H9 (cell line): ENCODE measurements around the gene ZFP42. TPM values are rescaled to one million over a fixed set of nuclear protein-coding genes. Genes with fewer than 3 reads are reported as not detected.

Experiments used
- DNase-seq: peaks from one replicate; pipeline ENCODE4 v3.0.0-alpha.2; 2017
- H2AFZ ChIP-seq: one replicate; pipeline ENCODE4 v1.6.1; 2013; ENCODE audit warnings: mild to moderate bottlenecking, low read length, control low read depth, moderate library complexity
- H2AK5ac ChIP-seq: 2 replicates; pipeline ENCODE4 v1.6.1; 2013; ENCODE audit warnings: low read length, control low read depth, mixed read lengths; ENCODE audit not compliant: insufficient read length
- H2BK120ac ChIP-seq: one replicate; pipeline ENCODE4 v1.6.1; 2013; ENCODE audit warnings: low read depth, mild to moderate bottlenecking, low read length, control low read depth, inconsistent platforms; ENCODE audit not compliant: poor library complexity, severe bottlenecking
- H2BK12ac ChIP-seq: 2 replicates; pipeline ENCODE4 v1.6.1; 2013; ENCODE audit warnings: low read length, control low read depth, mixed read lengths, low read depth; ENCODE audit not compliant: insufficient read length
- H2BK15ac ChIP-seq: 2 replicates; pipeline ENCODE4 v1.6.1; 2013; ENCODE audit warnings: low read depth, low read length, control low read depth
- H2BK20ac ChIP-seq: one replicate; pipeline ENCODE4 v1.6.1; 2013; ENCODE audit warnings: low read depth, mild to moderate bottlenecking, low read length, control low read depth, inconsistent platforms; ENCODE audit not compliant: poor library complexity, severe bottlenecking
- H2BK5ac ChIP-seq: 2 replicates; pipeline ENCODE4 v1.6.1; 2013; ENCODE audit warnings: low read length, control low read depth, mixed read lengths; ENCODE audit not compliant: insufficient read length
- H3K14ac ChIP-seq: 2 replicates; pipeline ENCODE4 v1.6.1; 2013; ENCODE audit warnings: low read length, control low read depth; ENCODE audit not compliant: insufficient read depth
- H3K18ac ChIP-seq: 2 replicates; pipeline ENCODE4 v1.6.1; 2013; ENCODE audit warnings: low read depth, mild to moderate bottlenecking, mixed read lengths, low read length, control low read depth; ENCODE audit not compliant: insufficient read length
- H3K23ac ChIP-seq: 2 replicates; pipeline ENCODE4 v1.6.1; 2013; ENCODE audit warnings: low read length, control low read depth, mixed read lengths, low read depth; ENCODE audit not compliant: insufficient read length
- H3K23me2 ChIP-seq: 2 replicates; pipeline ENCODE4 v1.6.1; 2013; ENCODE audit warnings: low read depth, mild to moderate bottlenecking, mixed read lengths, low read length, control low read depth; ENCODE audit not compliant: insufficient read length, poor library complexity, severe bottlenecking
- H3K27ac ChIP-seq: 2 replicates; pipeline ENCODE4 v1.5.1; 2013; ENCODE audit warnings: low read length, control low read depth, mixed read lengths, low read depth; ENCODE audit not compliant: insufficient read length
- H3K27me3 ChIP-seq: 2 replicates; pipeline ENCODE4 v1.6.1; 2013; ENCODE audit warnings: low read length, control low read depth, inconsistent platforms; ENCODE audit not compliant: insufficient read depth
- H3K4ac ChIP-seq: 2 replicates; pipeline ENCODE4 v1.6.1; 2013; ENCODE audit warnings: low read depth, mild to moderate bottlenecking, control low read depth, inconsistent platforms, low read length, moderate library complexity
- H3K4me1 ChIP-seq: 2 replicates; pipeline ENCODE4 v1.6.1; 2013; ENCODE audit warnings: low read length, control low read depth, inconsistent platforms; ENCODE audit not compliant: insufficient read depth
- H3K4me2 ChIP-seq: 2 replicates; pipeline ENCODE4 v1.6.1; 2013; ENCODE audit warnings: low read length, control low read depth, mixed read lengths; ENCODE audit not compliant: insufficient read length, insufficient read depth
- H3K56ac ChIP-seq: 2 replicates; pipeline ENCODE4 v1.6.1; 2013; ENCODE audit warnings: low read depth, mild to moderate bottlenecking, mixed read lengths, low read length, control low read depth; ENCODE audit not compliant: insufficient read length
- H3K79me1 ChIP-seq: 2 replicates; pipeline ENCODE4 v1.6.1; 2013; ENCODE audit warnings: low read depth, mild to moderate bottlenecking, moderate library complexity, low read length, control low read depth, inconsistent platforms; ENCODE audit not compliant: insufficient read depth, poor library complexity, severe bottlenecking
- H3K79me2 ChIP-seq: 2 replicates; pipeline ENCODE4 v1.6.1; 2013; ENCODE audit warnings: low read length, control low read depth, inconsistent platforms; ENCODE audit not compliant: insufficient read depth
- H3K9ac ChIP-seq: 2 replicates; pipeline ENCODE4 v1.6.1; 2013; ENCODE audit warnings: low read length, control low read depth, mixed read lengths; ENCODE audit not compliant: insufficient read length; ENCODE audit errors: extremely low read depth
- H3K9me3 ChIP-seq: one replicate; pipeline ENCODE4 v1.6.1; 2013; ENCODE audit warnings: low read depth, low read length, inconsistent platforms; ENCODE audit not compliant: control insufficient read depth
- H3T11ph ChIP-seq: one replicate; pipeline ENCODE4 v1.6.1; 2013; ENCODE audit warnings: mild to moderate bottlenecking, low read length, control low read depth, inconsistent platforms
- H4K20me1 ChIP-seq: one replicate; pipeline ENCODE4 v1.6.1; 2013; ENCODE audit not compliant: control insufficient read depth, insufficient read length, insufficient read depth
- H4K5ac ChIP-seq: 2 replicates; pipeline ENCODE4 v1.6.1; 2013; ENCODE audit warnings: low read depth, mild to moderate bottlenecking, mixed read lengths, low read length, control low read depth; ENCODE audit not compliant: insufficient read length
- H4K8ac ChIP-seq: replicated peaks from 2 replicates; pipeline ENCODE4 v1.6.1; 2013; ENCODE audit warnings: low read length, control low read depth, mixed read lengths, low read depth; ENCODE audit not compliant: insufficient read length
- H4K91ac ChIP-seq: 2 replicates; pipeline ENCODE4 v1.6.1; 2013; ENCODE audit warnings: low read depth, mild to moderate bottlenecking, moderate library complexity, mixed read lengths, low read length, control low read depth; ENCODE audit not compliant: insufficient read length
- H3K27ac Mint-ChIP-seq, 3 experiments: 2 replicates in 2 of 3; 3 replicates in 1 of 3; pipeline ENCODE4 v1.8.0; 2020 to 2021; ENCODE audit warnings: mixed read lengths in 3 of 3, mild to moderate bottlenecking in 1 of 3, moderate library complexity in 1 of 3
- H3K27me3 Mint-ChIP-seq: 2 replicates; pipeline ENCODE4 v1.8.0; 2021; ENCODE audit warnings: low read depth, mild to moderate bottlenecking, moderate library complexity, mixed read lengths
- H3K36me3 Mint-ChIP-seq, 3 experiments: 2 replicates in 2 of 3; 3 replicates in 1 of 3; pipeline ENCODE4 v1.8.0; 2020 to 2021; ENCODE audit warnings: low read depth in 3 of 3, mixed read lengths in 3 of 3; ENCODE audit not compliant: insufficient read depth in 1 of 3
- H3K4me1 Mint-ChIP-seq, 2 experiments: 2 replicates each; pipeline ENCODE4 v1.8.0; 2020; ENCODE audit warnings: mixed read lengths in 2 of 2
- H3K4me3 Mint-ChIP-seq, 2 experiments: 2 replicates in 1 of 2; 3 replicates in 1 of 2; pipeline ENCODE4 v1.8.0; 2020 to 2021; ENCODE audit warnings: mild to moderate bottlenecking in 2 of 2, mixed read lengths in 2 of 2, moderate library complexity in 1 of 2
- H3K9me3 Mint-ChIP-seq, 2 experiments: 2 replicates in 1 of 2; 3 replicates in 1 of 2; pipeline ENCODE4 v1.8.0; 2020; ENCODE audit warnings: mild to moderate bottlenecking in 2 of 2, mixed read lengths in 2 of 2, moderate library complexity in 1 of 2
- CTCF ChIP-seq: fragments of 200-600 bp; sonication (generic); conservative IDR thresholded peaks from 3 replicates; pipeline ENCODE4 v1.8.0; 2021; ENCODE audit warnings: antibody characterized with exemption, mild to moderate bottlenecking
- WGBS: extraction: QIAGEN DNeasy Blood & Tissue Kit; methylation state at CpG from one replicate; pipeline ENCODE4 v1.1.7; 2013; ENCODE audit warnings: missing lambda C conversion rate, low lambda C conversion rate, mixed read lengths; ENCODE audit not compliant: insufficient read length; ENCODE audit errors: extremely low coverage; 5-methylcytosine and 5-hydroxymethylcytosine counted together
- total RNA-seq: library from RNA; stranded (reverse); gene quantifications from 2 replicates; pipeline ENCODE4 v1.2.1, GENCODE V29; 2021

Gene ZFP42
- total RNA-seq, 1 experiment from 2014 or later, result 193 TPM

- no peak for TF ChIP-seq CTCF
- no peaks in the 10 kb centered on the region; a peak in 1 of 5 replicates for H3K9me3 Mint-ChIP-seq
- Histone ChIP-seq H3K79me1 (no peaks in the 10 kb centered on the region), H3T11ph (no peak overlapping the region), H3K23me2 (no peaks in the 10 kb centered on the region), H3K23ac (no peak overlapping the region), H3K4me1 (peaks cover 3% of the 10 kb centered on the region; the same call in 1 of the 2 replicates), H3K14ac (no peak overlapping the region), H2BK12ac (no peak overlapping the region), H4K91ac (peak overlapping the region; percentile 11), H3K56ac (no peak overlapping the region), H3K9me3 (no peaks in the 10 kb centered on the region), H2AFZ (no peak overlapping the region), H4K8ac (peak overlapping the region; percentile 52), H2BK120ac (peak overlapping the region; percentile 78), H3K4ac (no peak overlapping the region), H3K9ac (no peak overlapping the region), H3K27me3 (no peaks in the 10 kb centered on the region), H2BK20ac (no peak overlapping the region), H3K4me2 (peak overlapping the region; percentile 63), H3K79me2 (no peaks in the 10 kb centered on the region), H3K27ac (peak overlapping the region; percentile 37), H2BK15ac (no peak overlapping the region), H4K5ac (peak overlapping the region; percentile 76), H3K18ac (peak overlapping the region; percentile 81), H2AK5ac (no peak overlapping the region), H4K20me1 (no peaks in the 10 kb centered on the region), H2BK5ac (peak overlapping the region; percentile 60)
- no peaks in the 10 kb centered on the region for H3K27me3 Mint-ChIP-seq
- peak overlapping the region; percentile 97 to 98 (median 98) for H3K27ac Mint-ChIP-seq
- peaks cover 44 to 51% of the 10 kb centered on the region in 2 experiments for H3K4me1 Mint-ChIP-seq
- peak; percentile 68 for DNase-seq
- peak overlapping the region; percentile 59 to 75 for H3K4me3 Mint-ChIP-seq
- H3K36me3 Mint-ChIP-seq, result peaks cover 0 to 5% (median 0%) of the 10 kb centered on the region in 3 experiments; a peak in 3 of 7 replicates
- WGBS, result no CpG with 5 or more reads among the region's 18 CpGs
These were observed 36.2 kb downstream of the ZFP42 start for GRCh38 chr4:188031751-188032150.
